ENCODE results near the gene PHF19. TPM values are rescaled to one million over a fixed set of nuclear protein-coding genes. Genes with fewer than 3 reads are reported as not detected.

PHF19 gene
- total and polyA plus RNA-seq, 2 donors (not counting 3 experiments of a cell fraction or from before 2014, with no cell fraction given): 102 to 153 TPM

GRCh38 chr9:120901755-120902568 is 25.0 kb upstream of the PHF19 start:
- Histone ChIP-seq H3K27me3 (ENCODE audit: control insufficient read depth in 2 of 2, insufficient read depth in 2 of 2, low read length in 2 of 2) (peaks cover 0 to 3% of the 10 kb centered on the region in 2 experiments), H3K4me1 (ENCODE audit: control insufficient read depth, extremely low read depth, insufficient read depth, low read length) (no peaks in the 10 kb centered on the region), H3K9me3 (replicated peaks; ENCODE audit: control insufficient read depth, insufficient read depth, low read length) (no peaks in the 10 kb centered on the region), H3K9me1 (replicated peaks; ENCODE audit: control insufficient read depth, extremely low read depth, insufficient read depth, low read length) (no peaks in the 10 kb centered on the region), H3K4me2 (ENCODE audit: insufficient read depth, low read length) (no peak overlapping the region), H3K79me2 (ENCODE audit: control insufficient read depth, insufficient read depth, low read length) (no peaks in the 10 kb centered on the region), H3K9ac (replicated peaks; ENCODE audit: extremely low read depth, insufficient read depth, low read length) (no peak overlapping the region), H3K27ac (ENCODE audit: insufficient read depth, low read depth, low read length) (no peak overlapping the region), H3K4me3 (replicated peaks in 1 of 3; ENCODE audit: insufficient read depth in 1 of 3, low read depth in 1 of 3, low read length in 3 of 3) (no peak overlapping the region), H4K20me1 (replicated peaks; ENCODE audit: control insufficient read depth, extremely low read depth, insufficient read depth, low read length) (no peaks in the 10 kb centered on the region), H2AFZ (ENCODE audit: low read depth, low read length) (no peak overlapping the region), H3K36me3 (ENCODE audit: control insufficient read depth in 2 of 2, extremely low read depth in 1 of 2, insufficient read depth in 2 of 2, low read length in 2 of 2) (no peaks in the 10 kb centered on the region)
- DNase-seq (ENCODE audit: low read depth, low spot score) (no peak), FAIRE-seq (peak; percentile 4)
- dilution Hi-C loops (cut with MboI; ENCODE audit: extremely low pct_ligation_motif_present, low sequenced_read_pairs) (no loop called here), intact Hi-C loops (cut with micrococcal nuclease) (no loop called here)
- ChIA-PET CTCF (no interaction called here), POLR2A (no interaction called here)
- BruUV-seq (replicated peaks): no TSS peak
- no peak for TF ChIP-seq EZH2 (IDR thresholded peaks at IDR 0.05; ENCODE audit: borderline replicate concordance, low read depth, low read length, severe bottlenecking)

- no peaks in the 10 kb centered on the region for H3K79me2 ChIP-seq (ENCODE audit: control insufficient read depth, insufficient read depth, low read length)
- CTCF ChIA-PET: no interaction called here
- H3K36me3 ChIP-seq (ENCODE audit: control insufficient read depth in 2 of 2, extremely low read depth in 1 of 2, insufficient read depth in 2 of 2, low read length in 2 of 2): no peaks in the 10 kb centered on the region
- no peak overlapping the region for H2AFZ ChIP-seq (ENCODE audit: low read depth, low read length)
- H4K20me1 ChIP-seq (replicated peaks; ENCODE audit: control insufficient read depth, extremely low read depth, insufficient read depth, low read length): no peaks in the 10 kb centered on the region
- dilution Hi-C loops (cut with MboI; ENCODE audit: extremely low pct_ligation_motif_present, low sequenced_read_pairs) (no loop called here), intact Hi-C loops (cut with micrococcal nuclease) (no loop called here)
- no peaks in the 10 kb centered on the region for H3K4me1 ChIP-seq (ENCODE audit: control insufficient read depth, extremely low read depth, insufficient read depth, low read length)
- no peak overlapping the region for H3K9ac ChIP-seq (replicated peaks; ENCODE audit: extremely low read depth, insufficient read depth, low read length)
- BruUV-seq (replicated peaks): no TSS peak
- H3K9me3 ChIP-seq (replicated peaks; ENCODE audit: control insufficient read depth, insufficient read depth, low read length): no peaks in the 10 kb centered on the region
- FAIRE-seq (no peak), DNase-seq (ENCODE audit: low read depth, low spot score) (no peak)
- POLR2A ChIA-PET: no interaction called here
- H3K27ac ChIP-seq (ENCODE audit: insufficient read depth, low read depth, low read length): no peak overlapping the region
- TF ChIP-seq POLR2A (IDR thresholded peaks at IDR 0.05; ENCODE audit: low read depth, low read length) (no peak), FOS (IDR thresholded peaks at IDR 0.05; ENCODE audit: borderline replicate concordance, insufficient read depth, low read length) (no peak), EZH2 (IDR thresholded peaks at IDR 0.05; ENCODE audit: borderline replicate concordance, low read depth, low read length, severe bottlenecking) (no peak), JUN (IDR thresholded peaks at IDR 0.05; ENCODE audit: borderline replicate concordance, insufficient read depth, insufficient read length, low read depth) (no peak), CTCF (IDR thresholded peaks at IDR 0.05; ENCODE audit: extremely low read depth in 1 of 2, insufficient read depth in 1 of 2, low read depth in 1 of 2, low read length in 2 of 2) (no peak)
- H3K27me3 ChIP-seq (ENCODE audit: control insufficient read depth in 2 of 2, insufficient read depth in 2 of 2, low read length in 2 of 2): peaks cover 0 to 3% of the 10 kb centered on the region in 2 experiments
- no peak overlapping the region for H3K4me2 ChIP-seq (ENCODE audit: insufficient read depth, low read length)
- no peaks in the 10 kb centered on the region for H3K9me1 ChIP-seq (replicated peaks; ENCODE audit: control insufficient read depth, extremely low read depth, insufficient read depth, low read length)
- no peak overlapping the region for H3K4me3 ChIP-seq (replicated peaks in 1 of 3; ENCODE audit: insufficient read depth in 1 of 3, low read depth in 1 of 3, low read length in 3 of 3)
Measured at GRCh38 chr9:120900824-120901223, 23.8 kb upstream of the PHF19 start.
